Osteocyte (in vitro differentiated cells): ENCODE results near the gene NSRP1. TPM values are rescaled to one million over a fixed set of nuclear protein-coding genes. Genes with fewer than 3 reads are reported as not detected.

ENCODE experiments used
- DNase-seq: peaks from one replicate; pipeline ENCODE4 v3.0.0; 2021; ENCODE audit warnings: mixed read lengths; ENCODE audit not compliant: unreplicated experiment; ENCODE audit errors: extremely low spot score
- H3K27ac Mint-ChIP-seq: one replicate; pipeline ENCODE4 v1.8.0; 2021; ENCODE audit warnings: mild to moderate bottlenecking, mixed read lengths; ENCODE audit not compliant: unreplicated experiment
- H3K27me3 Mint-ChIP-seq: one replicate; pipeline ENCODE4 v1.8.0; 2021; ENCODE audit warnings: mixed read lengths; ENCODE audit not compliant: unreplicated experiment
- H3K36me3 Mint-ChIP-seq: one replicate; pipeline ENCODE4 v1.8.0; 2021; ENCODE audit warnings: mixed read lengths; ENCODE audit not compliant: unreplicated experiment
- H3K4me1 Mint-ChIP-seq: one replicate; pipeline ENCODE4 v1.8.0; 2021; ENCODE audit warnings: mixed read lengths; ENCODE audit not compliant: unreplicated experiment
- H3K4me3 Mint-ChIP-seq: one replicate; pipeline ENCODE4 v1.8.0; 2021; ENCODE audit warnings: mild to moderate bottlenecking, moderate library complexity, mixed read lengths; ENCODE audit not compliant: unreplicated experiment
- H3K9me3 Mint-ChIP-seq: one replicate; pipeline ENCODE4 v1.8.0; 2021; ENCODE audit warnings: mixed read lengths; ENCODE audit not compliant: unreplicated experiment
- CTCF ChIP-seq: fragments of 200-600 bp; sonication (generic); IDR thresholded peaks from 2 replicates; pipeline ENCODE4 v1.5.0; 2021; ENCODE audit warnings: antibody characterized with exemption, mild to moderate bottlenecking, moderate library complexity
- microRNA-seq: library from miRNA; unstranded; fragments of <30 nt; microRNA quantifications from one replicate; pipeline ENCODE4 v1.1.0, GENCODE V29; 2020; ENCODE audit not compliant: unreplicated experiment
- total RNA-seq: library from RNA; stranded (reverse); gene quantifications from 2 replicates; pipeline ENCODE4 v1.2.1, GENCODE V29; 2021

The NSRP1 gene
- total RNA-seq, 1 donor from 2014 or later, result 26.5 TPM

DNA sequence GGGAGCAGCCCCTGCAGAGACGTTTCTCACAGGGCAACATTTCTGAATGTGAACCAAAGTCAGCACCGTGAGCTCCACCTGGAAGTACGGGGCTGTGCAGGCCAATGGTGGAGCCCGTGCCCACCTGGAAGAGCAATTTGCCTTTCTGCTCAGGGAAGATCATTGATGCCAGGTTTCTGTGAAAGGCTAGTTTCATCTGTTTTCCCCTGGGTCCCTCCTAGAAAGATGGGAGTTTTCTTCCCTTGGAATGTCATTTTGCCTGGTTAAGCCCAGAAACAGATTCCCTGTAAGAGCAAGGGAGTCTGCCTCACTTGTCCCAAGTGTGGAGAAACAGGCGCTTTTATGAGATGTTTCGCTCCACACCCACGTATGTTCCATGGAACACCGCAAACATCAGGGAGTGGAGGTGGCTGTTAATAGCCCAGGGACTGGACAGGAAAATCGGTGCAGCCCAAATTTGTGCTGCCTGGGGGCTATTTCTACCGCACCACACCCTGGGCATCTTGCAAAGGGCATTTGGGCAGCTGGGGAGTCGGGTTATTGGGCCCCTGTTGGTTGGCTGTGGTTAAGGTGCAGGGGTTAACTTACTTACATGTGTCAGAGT is 116.3 kb downstream of the NSRP1 start:
- peaks cover 22% of the 10 kb centered on the region for H3K4me1 Mint-ChIP-seq
- H3K4me3 Mint-ChIP-seq, result no peak overlapping the region
- H3K9me3 Mint-ChIP-seq, result no peaks in the 10 kb centered on the region
- no peak for TF ChIP-seq CTCF
- peaks cover 56% of the 10 kb centered on the region for H3K27me3 Mint-ChIP-seq
- H3K36me3 Mint-ChIP-seq, result no peaks in the 10 kb centered on the region
- no peak overlapping the region for H3K27ac Mint-ChIP-seq
- DNase-seq, result no peak

GRCh38 chr17:30234296-30234695 is 117.7 kb downstream of the NSRP1 start:
- peaks cover 56% of the 10 kb centered on the region for H3K27me3 Mint-ChIP-seq
- no peak for TF ChIP-seq CTCF
- H3K36me3 Mint-ChIP-seq, result no peaks in the 10 kb centered on the region
- no peak overlapping the region for H3K27ac Mint-ChIP-seq
- DNase-seq, result no peak
- H3K9me3 Mint-ChIP-seq, result no peaks in the 10 kb centered on the region
- H3K4me1 Mint-ChIP-seq, result peaks cover 14% of the 10 kb centered on the region
- H3K4me3 Mint-ChIP-seq, result no peak overlapping the region

- H3K27me3 Mint-ChIP-seq, result peaks cover 56% of the 10 kb centered on the region
- H3K9me3 Mint-ChIP-seq, result no peaks in the 10 kb centered on the region
- no peak for DNase-seq
- peak overlapping the region; percentile 50 for H3K4me3 Mint-ChIP-seq
- peaks cover 14% of the 10 kb centered on the region for H3K4me1 Mint-ChIP-seq
- no peak for TF ChIP-seq CTCF
- H3K27ac Mint-ChIP-seq, result no peak overlapping the region
- no peaks in the 10 kb centered on the region for H3K36me3 Mint-ChIP-seq
Observed at GRCh38 chr17:30234964-30235363, 118.3 kb downstream of the NSRP1 start.

- Mint-ChIP-seq H3K9me3 (no peaks in the 10 kb centered on the region), H3K4me3 (peak within 1 kb of the TSS; percentile 68), H3K36me3 (no peaks in the 10 kb centered on the region), H3K27me3 (peaks cover 50% of the 10 kb centered on the region), H3K27ac (no peak within 1 kb of the TSS), H3K4me1 (peaks cover 14% of the 10 kb centered on the region)
- TF ChIP-seq CTCF, result no peak
- DNase-seq, result no peak
Observed at GRCh38 chr17:30235386-30236296, 119.0 kb downstream of the NSRP1 start, which contains the start of gene SLC6A4. TSS of gene SLC6A4 (minus strand) at chr17:30235697. CDS start at chr17:30221958, 13,739 bp downstream.

Small RNA genes lying within 50 kb of the gene (microRNA-seq; reads per million reads assigned to microRNA genes)
- gene MIR423, result not detected

Other genes starting within 250 kb of the NSRP1 start
- 21.9 and 23.7 TPM in 2 replicates for gene SSH2, start 186.6 kb upstream of the NSRP1 start, total RNA-seq
- gene EFCAB5, start 175.2 kb upstream of the NSRP1 start, total RNA-seq, result 0.60 and 1.2 TPM in 2 replicates
- gene SLC6A4, start 118.9 kb downstream of the NSRP1 start, total RNA-seq, result 0.10 and 0.16 TPM in 2 replicates
- gene BLMH, start 175.1 kb downstream of the NSRP1 start, total RNA-seq, result 67.0 TPM in 2 replicates
- gene TMIGD1, start 217.2 kb downstream of the NSRP1 start, total RNA-seq, result not detected in 2 replicates